Stomach (tissue), 9 donors: Measurements from ENCODE around the gene KRTAP9-4. TPM values are rescaled to one million over a fixed set of nuclear protein-coding genes. Genes with fewer than 3 reads are reported as not detected.

ENCODE experiments used
- DNase-seq, 2 donors: peaks; one replicate each; pipeline versions ENCODE4 v3.0.0 to v3.0.0-alpha.2; 2013 to 2019
- H3K27ac ChIP-seq, 5 donors: fragments of 200-600 bp in 4 of 5; sonication (generic) in 4 of 5; one replicate each; pipeline ENCODE4 v1.5.1; 2013 to 2019; ENCODE audit warnings: mild to moderate bottlenecking in 1 of 5, moderate library complexity in 1 of 5
- H3K27me3 ChIP-seq, 3 donors: fragments of 200-600 bp; sonication (generic); one replicate each; pipeline ENCODE4 v1.5.1; 2017 to 2019; ENCODE audit warnings: mixed run types in 1 of 3
- H3K36me3 ChIP-seq, 4 donors: fragments of 200-600 bp; sonication (generic); 1 replicate in 3 of 4; 2 replicates in 1 of 4; pipeline ENCODE4 v1.5.1; 2016 to 2019
- H3K4me1 ChIP-seq, 4 donors: fragments of 200-600 bp; sonication (generic); one replicate each; pipeline ENCODE4 v1.5.1; 2016 to 2019
- H3K4me3 ChIP-seq, 4 donors: fragments of 200-600 bp; sonication (generic) in 3 of 4; one replicate each; pipeline ENCODE4 v1.5.1; 2016 to 2019; ENCODE audit warnings: mild to moderate bottlenecking in 1 of 4
- H3K9me3 ChIP-seq, 4 donors: fragments of 200-600 bp; sonication (generic); one replicate each; pipeline ENCODE4 v1.5.1; 2016 to 2019
- EP300 ChIP-seq: sonication (generic); formaldehyde crosslinking; IDR thresholded peaks from one replicate; pipeline ENCODE4 v1.6.1; 2017; ENCODE audit warnings: antibody characterized with exemption
- POLR2A ChIP-seq, 4 donors: fragments of 450-650 bp; IDR thresholded peaks; one replicate each; pipeline ENCODE4 v1.6.1; 2016; ENCODE audit warnings: antibody characterized with exemption in 4 of 4, control low read depth in 2 of 4, mild to moderate bottlenecking in 1 of 4, moderate library complexity in 1 of 4
- POLR2AphosphoS5 ChIP-seq, 3 donors: sonication (generic); formaldehyde crosslinking; IDR thresholded peaks; one replicate each; pipeline ENCODE4 v1.6.1; 2016; ENCODE audit warnings: antibody characterized with exemption in 3 of 3
- WGBS, 5 donors: extraction: QIAGEN DNeasy Blood & Tissue Kit in 3 of 5; methylation state at CpG; one replicate each; pipeline versions ENCODE4 v1.1.5 to v1.1.7; 2013 to 2018; 5-methylcytosine and 5-hydroxymethylcytosine counted together
- intact Hi-C: fragments of 100-400 bp; cut with DNase I; formaldehyde crosslinking; loops from one replicate; pipeline ENCODE4 v1.15.1; 2023; ENCODE audit warnings: low total_unique reads
- polyA plus RNA-seq, 3 donors: library from polyadenylated mRNA; stranded (reverse); fragments of 200-250 nt; gene quantifications; one replicate each; pipeline ENCODE4 v1.2.3, GENCODE V29; 2013
- small RNA-seq, 4 donors: library from RNA; depleted of rRNA; stranded (forward); fragments of <200 nt; gene quantifications; one replicate each; pipeline ENCODE3, GENCODE V24; 2016
- total RNA-seq, 5 donors: library from RNA; depleted of rRNA; stranded (reverse); fragments of >200 nt; gene quantifications; one replicate each; pipeline versions ENCODE4 v1.1.0 to v1.2.3, GENCODE V29; 2014 to 2016
- TF ChIP-seq, protein P1 (sequence below), 7 experiments: fragments of 450-650 bp in 4 of 7; fragments of 200-600 bp in 3 of 7; sonication (generic) in 3 of 7; IDR thresholded peaks; one replicate each; pipeline ENCODE4 v1.5.1; 2016 to 2019; ENCODE audit warnings: antibody characterized with exemption in 7 of 7, control low read depth in 2 of 7, mild to moderate bottlenecking in 1 of 7
- donor health status: healthy with polysubstance abuse.
- donor health status: Bipolar disorder and iron deficiency.
- donor health status: healthy.

Gene KRTAP9-4
- total and polyA plus RNA-seq, 8 donors, result not detected

DNA sequence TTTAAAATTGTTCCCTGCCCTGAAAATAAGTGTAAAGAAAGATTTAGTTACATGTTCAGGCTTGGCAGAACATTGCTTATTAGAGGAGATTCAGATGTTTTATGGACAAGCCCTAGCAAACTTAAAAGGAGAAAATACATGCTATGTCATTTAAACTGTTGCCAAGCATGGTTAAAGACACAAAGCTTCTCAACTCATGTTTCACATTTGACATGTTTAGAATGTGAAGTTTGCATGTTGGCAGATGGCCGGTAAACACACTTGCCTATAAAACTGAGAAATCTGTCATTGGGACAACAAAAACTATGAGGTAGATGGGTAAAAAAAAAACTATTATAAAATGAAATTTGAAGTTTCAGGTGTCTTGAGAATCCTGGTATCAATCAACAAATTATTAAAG lies 47.4 kb downstream of the KRTAP9-4 start:
- Histone ChIP-seq H3K4me1 (no peaks in the 10 kb centered on the region), H3K4me3 (no peak overlapping the region), H3K36me3 (no peaks in the 10 kb centered on the region), H3K9me3 (no peaks in the 10 kb centered on the region), H3K27ac (no peak overlapping the region), H3K27me3 (peaks cover 0 to 10% (median 5%) of the 10 kb centered on the region in 3 donors)
- DNase-seq, result peak in 1 of 2 donors; percentile 27
- WGBS, 5 donors, result 50 to 76% (median 69%) methylated on average over 1 of the region's 1 CpG
- TF ChIP-seq POLR2A (IDR thresholded peaks at IDR 0.05), result no peak
- no peak for TF ChIP-seq EP300
- TF ChIP-seq POLR2AphosphoS5 (IDR thresholded peaks at IDR 0.05), result no peak
- TF ChIP-seq, protein P1, sequence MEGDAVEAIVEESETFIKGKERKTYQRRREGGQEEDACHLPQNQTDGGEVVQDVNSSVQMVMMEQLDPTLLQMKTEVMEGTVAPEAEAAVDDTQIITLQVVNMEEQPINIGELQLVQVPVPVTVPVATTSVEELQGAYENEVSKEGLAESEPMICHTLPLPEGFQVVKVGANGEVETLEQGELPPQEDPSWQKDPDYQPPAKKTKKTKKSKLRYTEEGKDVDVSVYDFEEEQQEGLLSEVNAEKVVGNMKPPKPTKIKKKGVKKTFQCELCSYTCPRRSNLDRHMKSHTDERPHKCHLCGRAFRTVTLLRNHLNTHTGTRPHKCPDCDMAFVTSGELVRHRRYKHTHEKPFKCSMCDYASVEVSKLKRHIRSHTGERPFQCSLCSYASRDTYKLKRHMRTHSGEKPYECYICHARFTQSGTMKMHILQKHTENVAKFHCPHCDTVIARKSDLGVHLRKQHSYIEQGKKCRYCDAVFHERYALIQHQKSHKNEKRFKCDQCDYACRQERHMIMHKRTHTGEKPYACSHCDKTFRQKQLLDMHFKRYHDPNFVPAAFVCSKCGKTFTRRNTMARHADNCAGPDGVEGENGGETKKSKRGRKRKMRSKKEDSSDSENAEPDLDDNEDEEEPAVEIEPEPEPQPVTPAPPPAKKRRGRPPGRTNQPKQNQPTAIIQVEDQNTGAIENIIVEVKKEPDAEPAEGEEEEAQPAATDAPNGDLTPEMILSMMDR (IDR thresholded peaks at IDR 0.05), result no peak
- intact Hi-C loops, result no loop called here

DNA sequence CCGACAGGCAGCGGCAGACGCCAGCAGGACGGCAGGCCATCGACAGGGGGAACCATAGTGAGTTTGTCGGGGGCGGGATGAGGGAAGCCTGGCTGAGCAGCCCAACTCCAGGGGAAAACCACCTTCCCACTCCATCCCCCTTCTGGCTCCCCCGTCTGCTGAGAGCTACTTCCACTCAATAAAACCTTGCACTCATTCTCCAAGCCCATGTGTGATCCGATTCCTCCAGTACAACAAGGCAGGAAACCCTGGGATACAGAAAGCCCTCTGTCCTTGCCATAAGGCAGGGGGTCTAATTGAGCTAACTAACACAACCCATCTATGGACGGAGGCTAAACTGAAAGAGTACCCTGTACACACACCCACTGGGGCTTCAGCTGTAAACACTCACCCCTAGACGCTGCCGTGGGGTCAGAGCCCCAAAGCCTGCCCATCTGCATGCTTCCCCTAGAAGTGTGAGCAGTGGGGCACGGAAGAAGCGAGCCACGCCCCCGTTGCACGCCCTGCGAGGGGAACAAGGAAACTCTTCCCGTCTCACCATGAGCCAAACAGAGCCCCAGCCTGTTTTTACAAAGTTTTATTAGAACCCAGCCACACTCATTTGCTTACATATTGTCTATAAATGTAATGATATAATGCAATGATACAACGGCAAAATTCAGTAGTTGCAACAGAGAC lies 49.1 kb downstream of the KRTAP9-4 start:
- Histone ChIP-seq H3K27me3 (peaks cover 0 to 10% (median 5%) of the 10 kb centered on the region in 3 donors), H3K4me3 (no peak overlapping the region), H3K4me1 (no peaks in the 10 kb centered on the region), H3K9me3 (no peaks in the 10 kb centered on the region), H3K27ac (no peak overlapping the region), H3K36me3 (no peaks in the 10 kb centered on the region)
- TF ChIP-seq POLR2A (IDR thresholded peaks at IDR 0.05) (no peak), EP300 (no peak), POLR2AphosphoS5 (IDR thresholded peaks at IDR 0.05) (no peak)
- TF ChIP-seq, protein P1 (IDR thresholded peaks at IDR 0.05), result no peak
- DNase-seq, result no peak
- 87 to 89% (median 88%) methylated on average over 19 to 20 of the region's 20 CpGs for WGBS, 5 donors
- intact Hi-C loops, result no loop called here

Small RNA genes lying within 50 kb of the gene (small RNA-seq; reads per million reads assigned to genes)
- 0 reads per million in 4 donors for gene KRTAP9-10P

Other genes starting within 250 kb of the KRTAP9-4 start
Only the 30 nearest of the 41 such genes appear.
- gene KRTAP2-3, start 189.6 kb upstream of the KRTAP9-4 start, total RNA-seq, result not detected
- not detected for gene KRTAP2-3, start 189.6 kb upstream of the KRTAP9-4 start, polyA plus RNA-seq
- not detected for gene KRTAP2-4, start 183.8 kb upstream of the KRTAP9-4 start, total RNA-seq
- not detected for gene KRTAP2-4, start 183.8 kb upstream of the KRTAP9-4 start, polyA plus RNA-seq
- not detected for gene KRTAP4-7, start 165.5 kb upstream of the KRTAP9-4 start, total RNA-seq
- gene KRTAP4-7, start 165.5 kb upstream of the KRTAP9-4 start, polyA plus RNA-seq, result not detected
- not detected for gene KRTAP4-8, start 151.5 kb upstream of the KRTAP9-4 start, total RNA-seq
- gene KRTAP4-8, start 151.5 kb upstream of the KRTAP9-4 start, polyA plus RNA-seq, result not detected
- gene KRTAP4-16, start 147.5 kb upstream of the KRTAP9-4 start, total RNA-seq, result not detected
- not detected for gene KRTAP4-16, start 147.5 kb upstream of the KRTAP9-4 start, polyA plus RNA-seq
- gene KRTAP4-9, start 144.3 kb upstream of the KRTAP9-4 start, total RNA-seq, result not detected
- gene KRTAP4-9, start 144.3 kb upstream of the KRTAP9-4 start, polyA plus RNA-seq, result not detected
- not detected for gene KRTAP4-11, start 131.3 kb upstream of the KRTAP9-4 start, total RNA-seq
- not detected for gene KRTAP4-11, start 131.3 kb upstream of the KRTAP9-4 start, polyA plus RNA-seq
- not detected for gene KRTAP4-12, start 125.5 kb upstream of the KRTAP9-4 start, total RNA-seq
- not detected for gene KRTAP4-12, start 125.5 kb upstream of the KRTAP9-4 start, polyA plus RNA-seq
- gene KRTAP4-6, start 109.1 kb upstream of the KRTAP9-4 start, total RNA-seq, result not detected
- gene KRTAP4-6, start 109.1 kb upstream of the KRTAP9-4 start, polyA plus RNA-seq, result not detected
- not detected for gene KRTAP4-5, start 99.9 kb upstream of the KRTAP9-4 start, total RNA-seq
- gene KRTAP4-5, start 99.9 kb upstream of the KRTAP9-4 start, polyA plus RNA-seq, result not detected
- not detected for gene KRTAP4-4, start 88.9 kb upstream of the KRTAP9-4 start, total RNA-seq
- gene KRTAP4-4, start 88.9 kb upstream of the KRTAP9-4 start, polyA plus RNA-seq, result not detected
- gene KRTAP4-3, start 81.5 kb upstream of the KRTAP9-4 start, total RNA-seq, result not detected
- not detected for gene KRTAP4-3, start 81.5 kb upstream of the KRTAP9-4 start, polyA plus RNA-seq
- gene KRTAP4-2, start 71.5 kb upstream of the KRTAP9-4 start, total RNA-seq, result not detected
- not detected for gene KRTAP4-2, start 71.5 kb upstream of the KRTAP9-4 start, polyA plus RNA-seq
- not detected for gene KRTAP4-1, start 64.8 kb upstream of the KRTAP9-4 start, total RNA-seq
- gene KRTAP4-1, start 64.8 kb upstream of the KRTAP9-4 start, polyA plus RNA-seq, result not detected
- gene KRTAP9-1, start 59.8 kb upstream of the KRTAP9-4 start, total RNA-seq, result not detected
- not detected for gene KRTAP9-1, start 59.8 kb upstream of the KRTAP9-4 start, polyA plus RNA-seq
- gene KRTAP9-2, start 23.0 kb upstream of the KRTAP9-4 start, total RNA-seq, result not detected
- not detected for gene KRTAP9-2, start 23.0 kb upstream of the KRTAP9-4 start, polyA plus RNA-seq
- not detected for gene KRTAP9-3, start 17.2 kb upstream of the KRTAP9-4 start, total RNA-seq
- gene KRTAP9-3, start 17.2 kb upstream of the KRTAP9-4 start, polyA plus RNA-seq, result not detected
- not detected for gene KRTAP9-8, start 11.7 kb upstream of the KRTAP9-4 start, total RNA-seq
- gene KRTAP9-8, start 11.7 kb upstream of the KRTAP9-4 start, polyA plus RNA-seq, result not detected
- not detected for gene KRTAP9-9, start 5.7 kb downstream of the KRTAP9-4 start, total RNA-seq
- not detected for gene KRTAP9-9, start 5.7 kb downstream of the KRTAP9-4 start, polyA plus RNA-seq
- gene KRTAP9-6, start 15.7 kb downstream of the KRTAP9-4 start, total RNA-seq, result not detected
- gene KRTAP9-6, start 15.7 kb downstream of the KRTAP9-4 start, polyA plus RNA-seq, result not detected
- not detected for gene KRTAP9-7, start 26.0 kb downstream of the KRTAP9-4 start, total RNA-seq
- gene KRTAP9-7, start 26.0 kb downstream of the KRTAP9-4 start, polyA plus RNA-seq, result not detected
- gene KRTAP29-1, start 53.2 kb downstream of the KRTAP9-4 start, total RNA-seq, result not detected
- not detected for gene KRTAP29-1, start 53.2 kb downstream of the KRTAP9-4 start, polyA plus RNA-seq
- not detected for gene KRTAP16-1, start 59.6 kb downstream of the KRTAP9-4 start, total RNA-seq
- not detected for gene KRTAP16-1, start 59.6 kb downstream of the KRTAP9-4 start, polyA plus RNA-seq
- gene KRTAP17-1, start 66.0 kb downstream of the KRTAP9-4 start, total RNA-seq, result not detected
- not detected for gene KRTAP17-1, start 66.0 kb downstream of the KRTAP9-4 start, polyA plus RNA-seq
- gene KRT33A, start 101.1 kb downstream of the KRTAP9-4 start, total RNA-seq, result not detected
- under 1 TPM in 1 of 3 donors, not detected in 2; 0.45 TPM for gene KRT33A, start 101.1 kb downstream of the KRTAP9-4 start, polyA plus RNA-seq
- not detected for gene KRT33B, start 120.1 kb downstream of the KRTAP9-4 start, total RNA-seq
- gene KRT33B, start 120.1 kb downstream of the KRTAP9-4 start, polyA plus RNA-seq, result not detected
- gene KRT34, start 132.6 kb downstream of the KRTAP9-4 start, total RNA-seq, result not detected
- gene KRT34, start 132.6 kb downstream of the KRTAP9-4 start, polyA plus RNA-seq, result under 1 TPM in 1 of 3 donors, not detected in 2; 0.20 TPM
- gene KRT31, start 147.9 kb downstream of the KRTAP9-4 start, total RNA-seq, result not detected
- 1 to 10 TPM in 1 of 3 donors, not detected in 2; 3.1 TPM for gene KRT31, start 147.9 kb downstream of the KRTAP9-4 start, polyA plus RNA-seq
- gene KRT37, start 174.9 kb downstream of the KRTAP9-4 start, total RNA-seq, result not detected
- not detected for gene KRT37, start 174.9 kb downstream of the KRTAP9-4 start, polyA plus RNA-seq
- gene KRT38, start 191.3 kb downstream of the KRTAP9-4 start, total RNA-seq, result not detected
- gene KRT38, start 191.3 kb downstream of the KRTAP9-4 start, polyA plus RNA-seq, result not detected